ENCODE results near the gene WIPF3. TPM values are rescaled to one million over a fixed set of nuclear protein-coding genes. Genes with fewer than 3 reads are reported as not detected.

WIPF3 gene
- total RNA-seq, 1 donor from 2014 or later: 0.73 TPM

GRCh38 chr7:29808075-29808801 lies 1.9 kb downstream of the WIPF3 start:
- no peak for DNase-seq (ENCODE audit: low spot score)
- ATAC-seq: no peak

DNA sequence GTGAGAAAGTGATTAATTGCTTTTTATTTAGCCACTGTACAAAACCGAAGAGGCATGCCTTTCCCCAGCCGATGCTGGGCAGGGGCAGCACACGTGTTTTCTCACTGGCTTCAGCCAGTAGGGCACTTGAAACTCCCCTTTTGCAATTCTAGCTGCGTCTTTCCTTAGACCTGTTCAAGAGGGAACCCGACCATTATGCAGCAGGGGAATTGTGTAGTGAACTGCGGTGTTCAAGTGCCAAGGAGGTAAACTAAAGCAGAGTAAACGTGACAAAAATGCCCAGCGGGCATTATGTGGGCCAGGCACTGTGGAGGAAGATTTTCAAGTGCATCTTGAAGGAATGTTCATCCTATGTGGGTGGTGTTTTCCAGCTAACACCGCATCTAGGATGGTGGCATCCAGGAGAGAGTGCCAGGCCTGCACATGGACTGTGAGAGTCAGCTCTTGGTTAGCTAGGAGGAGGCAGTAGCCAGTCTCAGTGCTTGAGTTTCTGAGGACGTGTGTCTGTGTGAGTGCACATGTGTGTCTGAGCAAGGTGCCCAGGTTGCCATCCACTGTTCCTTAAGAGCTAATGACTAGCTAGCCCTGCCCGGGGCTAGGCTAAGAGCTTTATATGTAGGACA lies 3.3 kb downstream of the WIPF3 start:
- no peak for ATAC-seq

DNA sequence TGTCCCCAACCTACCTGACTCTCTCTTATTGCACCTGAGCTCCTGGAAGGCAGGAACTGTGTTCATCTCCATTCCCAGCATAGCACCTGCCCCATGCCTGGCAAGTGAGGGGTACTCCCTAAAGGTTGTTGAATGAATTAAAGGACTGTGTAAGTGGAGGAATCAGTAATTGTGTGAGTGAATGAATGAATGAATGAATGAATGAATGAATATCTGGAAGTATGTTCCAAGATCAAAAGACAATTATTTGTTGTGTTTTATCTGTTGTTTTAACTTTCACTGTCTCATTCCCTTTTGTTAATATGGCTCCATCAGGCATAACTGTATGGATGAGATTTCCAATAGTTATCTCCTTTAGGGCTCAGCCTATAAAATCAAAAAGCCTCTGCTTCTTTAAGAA lies 4.0 kb downstream of the WIPF3 start:
- no peak for DNase-seq (ENCODE audit: low spot score)
- ATAC-seq: no peak

More for the DNA sequence above, 3.3 kb downstream of the WIPF3 start:
- DNase-seq (ENCODE audit: low spot score): no peak

DNA sequence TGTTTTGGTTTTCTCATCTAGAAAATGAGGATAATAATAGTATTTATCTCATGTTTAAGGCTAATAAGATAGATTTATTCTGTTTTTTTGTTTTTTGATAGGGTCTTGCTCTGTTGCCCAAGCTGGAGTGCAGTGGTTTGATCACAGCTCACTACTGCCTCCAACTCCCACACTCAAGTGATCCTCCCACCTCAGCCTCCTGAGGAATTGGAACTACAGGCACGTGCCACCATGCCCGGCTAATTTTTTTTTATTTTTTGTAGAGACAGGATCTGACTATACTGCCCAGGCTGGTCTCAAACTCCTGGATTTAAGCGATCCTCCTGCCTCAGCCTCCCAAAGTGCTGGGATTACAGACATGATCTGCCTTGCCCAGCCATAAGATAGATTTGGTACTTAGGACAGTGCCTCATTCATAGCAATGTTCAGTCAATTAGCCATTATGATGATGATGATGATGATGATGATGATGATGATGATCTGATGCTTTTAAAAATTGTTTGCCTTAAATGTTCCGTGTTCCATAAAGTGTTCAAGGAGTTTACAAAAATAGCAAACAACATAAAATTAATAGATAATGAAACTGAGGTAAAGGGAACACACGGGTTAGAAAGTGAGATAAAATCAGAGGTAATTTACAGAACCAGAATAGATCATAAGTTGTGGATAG lies 4.6 kb downstream of the WIPF3 start:
- ATAC-seq (no peak), DNase-seq (ENCODE audit: low spot score) (no peak)

- ATAC-seq (no peak), DNase-seq (ENCODE audit: low spot score) (no peak)
These were observed 5.3 kb downstream of the WIPF3 start for GRCh38 chr7:29811586-29811985.

GRCh38 chr7:29812185-29812876 lies 6.0 kb downstream of the WIPF3 start:
- no peak for ATAC-seq

GRCh38 chr7:29815181-29816105 lies 9.1 kb downstream of the WIPF3 start:
- ATAC-seq (no peak), DNase-seq (ENCODE audit: low spot score) (no peak)

More at GRCh38 chr7:29812185-29812876, 6.0 kb downstream of the WIPF3 start:
- DNase-seq (ENCODE audit: low spot score): no peak

- ATAC-seq: no peak
These were observed 12.0 kb downstream of the WIPF3 start for GRCh38 chr7:29818308-29818707.

DNA sequence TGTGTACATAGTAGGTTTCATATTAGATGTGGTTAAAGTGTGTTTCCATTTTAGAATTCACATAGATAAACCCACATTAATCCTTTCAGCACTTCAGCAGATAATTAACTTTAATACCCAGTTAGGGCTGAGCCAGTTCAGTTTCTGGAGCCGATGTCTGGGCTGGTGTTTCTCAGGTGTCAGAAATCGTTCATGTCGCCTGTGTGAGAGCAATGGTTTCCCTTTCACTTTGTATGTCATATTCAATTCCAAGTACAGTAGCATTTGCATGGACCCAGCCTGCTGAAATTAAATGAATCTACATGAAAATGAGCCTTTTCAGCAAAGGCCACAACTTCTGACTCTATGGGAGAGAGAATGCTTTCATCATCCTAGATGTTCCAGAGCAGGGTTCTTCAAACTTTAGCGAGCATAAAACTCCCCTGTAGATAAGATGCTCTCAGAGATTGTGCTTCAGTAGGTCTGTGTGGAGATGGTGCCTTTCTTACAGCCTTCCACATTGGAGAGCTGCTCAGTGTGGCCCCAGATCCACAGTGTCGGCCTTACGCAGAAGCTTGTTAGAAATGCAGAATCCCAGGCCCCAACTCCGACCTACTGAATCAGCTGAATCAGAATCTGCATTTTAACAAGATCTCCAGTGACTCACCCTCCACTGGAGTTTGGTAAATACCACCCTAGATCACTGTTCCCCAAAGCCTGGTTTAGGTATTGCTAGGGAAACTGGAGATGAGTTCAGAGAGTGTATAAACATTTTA lies 19.6 kb downstream of the WIPF3 start:
- DNase-seq (ENCODE audit: low spot score) (no peak), ATAC-seq (peak; percentile 36)

More at GRCh38 chr7:29818308-29818707, 12.0 kb downstream of the WIPF3 start:
- DNase-seq (ENCODE audit: low spot score): no peak

DNA sequence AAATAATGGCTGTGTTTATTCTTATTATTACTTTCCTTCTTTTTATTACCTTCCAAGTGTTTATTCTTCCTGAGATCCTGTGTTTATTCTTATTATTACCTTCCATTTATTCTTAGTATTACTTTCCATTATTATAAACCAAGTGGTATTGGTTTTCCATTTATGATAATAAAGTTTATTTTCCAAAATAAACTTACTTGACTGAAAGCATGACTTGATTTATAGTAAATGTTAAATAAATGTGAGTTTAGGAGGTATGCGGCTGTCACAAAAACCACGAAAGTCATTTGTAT lies 20.2 kb downstream of the WIPF3 start:
- DNase-seq (ENCODE audit: low spot score) (no peak), ATAC-seq (no peak)

DNA sequence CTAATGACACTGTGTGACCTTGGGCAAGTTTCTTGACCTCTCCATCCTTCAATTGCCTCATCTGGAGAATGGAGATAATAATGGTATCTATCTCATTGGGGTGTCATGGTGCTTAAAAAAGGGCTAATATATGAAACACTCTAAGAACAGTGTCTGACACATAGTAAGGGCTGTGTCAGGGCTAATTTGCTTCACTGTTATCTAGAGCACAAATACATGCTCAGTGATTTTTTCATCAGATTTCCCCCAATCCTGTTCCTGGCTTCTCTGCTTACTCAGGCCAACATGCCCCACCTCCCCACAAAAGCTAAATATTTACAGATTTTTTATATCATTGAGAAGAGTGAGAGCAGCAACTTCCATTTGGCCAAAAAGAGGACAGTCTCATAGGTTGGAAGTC lies 20.6 kb downstream of the WIPF3 start:
- no peak for ATAC-seq
- DNase-seq (ENCODE audit: low spot score): no peak

- ATAC-seq (no peak), DNase-seq (ENCODE audit: low spot score) (no peak)
These were observed 25.4 kb downstream of the WIPF3 start for GRCh38 chr7:29831705-29832104.

GRCh38 chr7:29833929-29834328 lies 27.6 kb downstream of the WIPF3 start:
- no peak for ATAC-seq
- no peak for DNase-seq (ENCODE audit: low spot score)

DNA sequence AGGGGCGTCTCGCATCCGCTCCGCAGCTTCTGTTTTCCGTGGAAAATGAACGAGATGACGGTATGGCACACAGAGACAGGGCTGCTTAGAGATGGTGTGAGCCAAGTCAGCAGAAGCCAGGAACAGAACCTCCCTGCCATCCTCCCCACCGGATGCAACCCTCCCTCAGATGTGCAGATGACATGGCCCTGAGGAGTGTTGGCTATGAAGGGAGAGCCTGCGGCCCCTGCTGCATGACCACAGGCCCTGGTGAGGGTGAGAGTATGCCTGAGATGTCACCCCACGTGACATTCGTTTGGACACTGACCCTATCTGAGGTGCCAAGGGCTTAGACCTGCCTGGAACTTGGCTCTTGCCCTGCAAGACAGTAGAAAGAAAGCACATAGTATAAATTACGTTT lies 29.4 kb downstream of the WIPF3 start:
- DNase-seq (ENCODE audit: low spot score): no peak
- ATAC-seq: no peak

DNA sequence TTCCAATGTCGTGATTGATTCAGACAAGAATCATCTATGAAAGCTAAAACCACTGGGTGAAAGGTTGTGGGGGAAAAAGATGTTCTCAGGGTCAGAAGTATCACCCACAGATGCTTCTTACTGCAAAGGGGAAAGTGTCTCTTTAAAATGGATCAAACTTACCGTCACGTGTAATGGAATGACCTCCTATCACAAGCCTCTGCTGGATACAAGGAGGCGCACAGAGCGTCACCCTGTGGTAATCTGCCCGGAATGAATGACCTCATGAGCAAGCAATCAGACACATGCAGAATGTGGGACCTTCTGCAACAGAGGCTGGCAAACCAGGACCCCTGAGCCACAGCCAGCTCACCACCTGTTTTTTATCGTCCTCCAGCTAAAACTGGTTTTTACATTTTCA lies 33.0 kb downstream of the WIPF3 start:
- DNase-seq (ENCODE audit: low spot score) (no peak), ATAC-seq (no peak)

- no peak for DNase-seq (ENCODE audit: low spot score)
- ATAC-seq: no peak
These were observed 33.6 kb downstream of the WIPF3 start for GRCh38 chr7:29839921-29840320.

DNA sequence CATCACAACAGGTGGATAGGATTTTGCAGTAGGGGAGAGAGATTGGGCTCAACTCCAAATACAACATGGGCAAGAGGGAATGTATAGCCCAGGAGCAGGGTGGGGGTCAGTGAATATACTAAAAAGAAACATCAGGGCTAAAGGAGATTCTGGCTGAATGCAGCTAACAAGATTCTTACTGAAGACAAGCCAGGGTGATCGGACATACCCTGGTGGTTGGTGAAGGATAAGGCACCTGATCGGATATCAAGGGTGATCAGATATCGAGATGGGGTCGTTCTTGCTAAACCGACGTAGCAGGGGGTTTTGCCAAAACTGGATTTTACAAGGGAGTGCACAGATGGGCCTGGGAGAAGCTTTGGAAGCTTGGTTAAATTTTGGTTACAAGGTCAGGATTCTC lies 34.4 kb downstream of the WIPF3 start:
- DNase-seq (ENCODE audit: low spot score) (no peak), ATAC-seq (no peak)

- DNase-seq (ENCODE audit: low spot score): no peak
- ATAC-seq: no peak
These were observed 35.8 kb downstream of the WIPF3 start for GRCh38 chr7:29841926-29842701.

DNA sequence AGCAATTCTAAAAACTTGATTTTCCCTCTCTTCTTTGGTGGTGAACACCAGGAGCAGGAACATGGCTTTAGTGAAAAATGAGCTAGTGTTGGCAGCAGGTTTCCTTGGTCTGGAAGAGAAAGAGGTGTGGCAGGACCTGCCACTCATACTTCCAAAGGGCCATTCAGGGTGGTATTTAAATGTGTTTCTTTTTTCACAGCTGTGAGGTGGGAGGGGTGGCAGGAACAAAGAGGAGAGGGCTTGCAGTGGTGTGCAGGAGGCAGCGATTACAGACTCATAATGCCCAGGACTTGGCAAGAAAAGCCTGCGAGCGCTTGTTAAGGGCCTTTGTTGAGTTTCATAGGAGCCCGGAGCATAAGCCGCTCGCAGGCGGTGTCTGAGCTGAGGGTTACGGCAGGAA lies 36.8 kb downstream of the WIPF3 start:
- DNase-seq (ENCODE audit: low spot score) (no peak), ATAC-seq (no peak)

All from left lobe of liver (tissue), 2 donors.